GM12873 (cell line): ENCODE measurements around the gene CHMP4A.

Experiments
- CTCF ChIP-seq: IDR thresholded peaks from 2 replicates; pipeline ENCODE4 v1.5.1; 2012; ENCODE audit warnings: low read depth, mild to moderate bottlenecking, moderate library complexity, low read length, control low read depth; ENCODE audit not compliant: insufficient read depth; ENCODE audit errors: missing control alignments

Gene CHMP4A

GRCh38 chr14:24185741-24186140 is 27.5 kb downstream of the CHMP4A start:
- TF ChIP-seq CTCF, result no peak

- TF ChIP-seq CTCF, result no peak
Measured at GRCh38 chr14:24185026-24185425, 28.3 kb downstream of the CHMP4A start.

- TF ChIP-seq CTCF, result no peak
Measured at GRCh38 chr14:24184104-24184970, 29.0 kb downstream of the CHMP4A start.

GRCh38 chr14:24183014-24183481 is 30.2 kb downstream of the CHMP4A start:
- no peak for TF ChIP-seq CTCF

GRCh38 chr14:24182110-24182882 is 31.0 kb downstream of the CHMP4A start:
- no peak for TF ChIP-seq CTCF

GRCh38 chr14:24181371-24182077 is 31.8 kb downstream of the CHMP4A start:
- TF ChIP-seq CTCF, result no peak
